GM12891 (cell line): ENCODE results near the gene EML2.

Source experiments
- POLR2AphosphoS5 ChIP-seq: IDR thresholded peaks from 2 replicates; pipeline ENCODE4 v1.6.1; 2011; ENCODE audit warnings: low read depth, low read length, control low read depth
- TAF1 ChIP-seq: IDR thresholded peaks from 2 replicates; pipeline ENCODE4 v1.6.1; 2011; ENCODE audit warnings: low read depth, low read length, control low read depth

- no peak for TF ChIP-seq TAF1
- TF ChIP-seq POLR2AphosphoS5 = no peak
These were observed 42.3 kb upstream of the EML2 start for GRCh38 chr19:45681391-45682015.
